ENCODE measurements around the gene ANKRD17.

GRCh38 chr4:73099143-73099542 lies 159.5 kb downstream of the ANKRD17 start:
- TF ChIP-seq MEIS2 (IDR thresholded peaks at IDR 0.05; ENCODE audit: partially characterized antibody) = no peak
- TF ChIP-seq, protein P1, sequence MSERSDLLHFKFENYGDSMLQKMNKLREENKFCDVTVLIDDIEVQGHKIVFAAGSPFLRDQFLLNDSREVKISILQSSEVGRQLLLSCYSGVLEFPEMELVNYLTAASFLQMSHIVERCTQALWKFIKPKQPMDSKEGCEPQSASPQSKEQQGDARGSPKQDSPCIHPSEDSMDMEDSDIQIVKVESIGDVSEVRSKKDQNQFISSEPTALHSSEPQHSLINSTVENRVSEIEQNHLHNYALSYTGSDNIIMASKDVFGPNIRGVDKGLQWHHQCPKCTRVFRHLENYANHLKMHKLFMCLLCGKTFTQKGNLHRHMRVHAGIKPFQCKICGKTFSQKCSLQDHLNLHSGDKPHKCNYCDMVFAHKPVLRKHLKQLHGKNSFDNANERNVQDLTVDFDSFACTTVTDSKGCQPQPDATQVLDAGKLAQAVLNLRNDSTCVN (CRISPR knock-in tag; IDR thresholded peaks at IDR 0.05) = no peak
- TF ChIP-seq, protein P2, sequence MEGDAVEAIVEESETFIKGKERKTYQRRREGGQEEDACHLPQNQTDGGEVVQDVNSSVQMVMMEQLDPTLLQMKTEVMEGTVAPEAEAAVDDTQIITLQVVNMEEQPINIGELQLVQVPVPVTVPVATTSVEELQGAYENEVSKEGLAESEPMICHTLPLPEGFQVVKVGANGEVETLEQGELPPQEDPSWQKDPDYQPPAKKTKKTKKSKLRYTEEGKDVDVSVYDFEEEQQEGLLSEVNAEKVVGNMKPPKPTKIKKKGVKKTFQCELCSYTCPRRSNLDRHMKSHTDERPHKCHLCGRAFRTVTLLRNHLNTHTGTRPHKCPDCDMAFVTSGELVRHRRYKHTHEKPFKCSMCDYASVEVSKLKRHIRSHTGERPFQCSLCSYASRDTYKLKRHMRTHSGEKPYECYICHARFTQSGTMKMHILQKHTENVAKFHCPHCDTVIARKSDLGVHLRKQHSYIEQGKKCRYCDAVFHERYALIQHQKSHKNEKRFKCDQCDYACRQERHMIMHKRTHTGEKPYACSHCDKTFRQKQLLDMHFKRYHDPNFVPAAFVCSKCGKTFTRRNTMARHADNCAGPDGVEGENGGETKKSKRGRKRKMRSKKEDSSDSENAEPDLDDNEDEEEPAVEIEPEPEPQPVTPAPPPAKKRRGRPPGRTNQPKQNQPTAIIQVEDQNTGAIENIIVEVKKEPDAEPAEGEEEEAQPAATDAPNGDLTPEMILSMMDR (IDR thresholded peaks at IDR 0.05 in 2 of 3, conservative IDR thresholded peaks at IDR 0.05 in 1 of 3; ENCODE audit: insufficient read depth in 2 of 3, low read depth in 1 of 3, low read length in 3 of 3) = no peak
- TF ChIP-seq, protein P3, sequence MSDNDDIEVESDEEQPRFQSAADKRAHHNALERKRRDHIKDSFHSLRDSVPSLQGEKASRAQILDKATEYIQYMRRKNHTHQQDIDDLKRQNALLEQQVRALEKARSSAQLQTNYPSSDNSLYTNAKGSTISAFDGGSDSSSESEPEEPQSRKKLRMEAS (CRISPR knock-in tag; IDR thresholded peaks at IDR 0.05) = no peak
- no peak for TF ChIP-seq SP1 (CRISPR knock-in tag; IDR thresholded peaks at IDR 0.05)
